Transverse colon (tissue), 4 donors: ENCODE results near the gene THSD4. TPM values are rescaled to one million over a fixed set of nuclear protein-coding genes. Genes with fewer than 3 reads are reported as not detected.

Experiments
- DNase-seq: peaks from one replicate; pipeline ENCODE4 v3.0.0-alpha.2; 2019
- H3K27ac ChIP-seq, 4 donors: fragments of 200-600 bp; sonication (generic); 2 replicates each; pipeline ENCODE4 v1.5.1; 2016 to 2018; ENCODE audit warnings: inconsistent platforms in 4 of 4
- H3K27me3 ChIP-seq: fragments of 200-600 bp; sonication (generic); 2 replicates; pipeline ENCODE4 v1.5.1; 2017; ENCODE audit warnings: inconsistent platforms
- H3K36me3 ChIP-seq, 4 donors: fragments of 200-600 bp; sonication (generic); 2 replicates each; pipeline ENCODE4 v1.5.1; 2017 to 2019; ENCODE audit warnings: inconsistent platforms in 4 of 4
- H3K4me1 ChIP-seq, 4 donors: fragments of 200-600 bp; sonication (generic); 2 replicates each; pipeline ENCODE4 v1.5.1; 2017 to 2020; ENCODE audit warnings: inconsistent platforms in 4 of 4
- H3K4me3 ChIP-seq, 4 donors: fragments of 200-600 bp; sonication (generic); 1 replicate in 1 of 4; 2 replicates in 3 of 4; pipeline versions ENCODE4 v1.5.1 to v1.6.1; 2017 to 2019; ENCODE audit warnings: inconsistent platforms in 4 of 4
- H3K9me3 ChIP-seq, 2 donors: fragments of 200-600 bp; sonication (generic); 2 replicates each; pipeline ENCODE4 v1.5.1; 2017 to 2019; ENCODE audit warnings: inconsistent platforms in 2 of 2
- EP300 ChIP-seq: sonication (generic); formaldehyde crosslinking; IDR thresholded peaks from one replicate; pipeline ENCODE4 v1.6.1; 2017; ENCODE audit warnings: antibody characterized with exemption, low read depth
- POLR2A ChIP-seq: fragments of 450-650 bp; IDR thresholded peaks from one replicate; pipeline ENCODE4 v1.6.1; 2016; ENCODE audit warnings: antibody characterized with exemption, mild to moderate bottlenecking, moderate library complexity
- POLR2AphosphoS5 ChIP-seq, 3 donors: sonication (generic); formaldehyde crosslinking; IDR thresholded peaks; one replicate each; pipeline ENCODE4 v1.6.1; 2016; ENCODE audit warnings: antibody characterized with exemption in 3 of 3
- WGBS, 2 donors: methylation state at CpG; one replicate each; pipeline ENCODE4 v1.1.5; 2018; ENCODE audit warnings: low coverage in 1 of 2; 5-methylcytosine and 5-hydroxymethylcytosine counted together
- in situ Hi-C, 4 donors: fragments of 200-750 bp; cut with MboI; loops; one replicate each; pipeline versions ENCODE4 v1.15.0 to v1.15.1; 2017; ENCODE audit warnings: low sequenced_read_pairs in 3 of 4, low pct_ligation_motif_present in 1 of 4, low pct_unique_long_range_greater_than_20kb in 1 of 4
- intact Hi-C: fragments of 100-400 bp; cut with DNase I; formaldehyde crosslinking; loops from one replicate; pipeline ENCODE4 v1.15.1; 2023; ENCODE audit warnings: low total_unique reads
- total RNA-seq, 4 donors: library from RNA; depleted of rRNA; stranded (reverse); fragments of >200 nt; gene quantifications; one replicate each; pipeline ENCODE4 v1.1.0, GENCODE V29; 2016
- TF ChIP-seq, protein P1 (sequence below), 5 experiments: fragments of 200-600 bp in 3 of 5; fragments of 450-650 bp in 2 of 5; sonication (generic) in 3 of 5; IDR thresholded peaks; 1 replicate in 2 of 5; 2 replicates in 3 of 5; pipeline ENCODE4 v1.5.1; 2016 to 2017; ENCODE audit warnings: antibody characterized with exemption in 5 of 5, inconsistent platforms in 3 of 5, mild to moderate bottlenecking in 2 of 5, moderate library complexity in 1 of 5

Gene THSD4
- total RNA-seq, 4 donors from 2014 or later = 13.3 to 57.2 (median 47.4) TPM

DNA sequence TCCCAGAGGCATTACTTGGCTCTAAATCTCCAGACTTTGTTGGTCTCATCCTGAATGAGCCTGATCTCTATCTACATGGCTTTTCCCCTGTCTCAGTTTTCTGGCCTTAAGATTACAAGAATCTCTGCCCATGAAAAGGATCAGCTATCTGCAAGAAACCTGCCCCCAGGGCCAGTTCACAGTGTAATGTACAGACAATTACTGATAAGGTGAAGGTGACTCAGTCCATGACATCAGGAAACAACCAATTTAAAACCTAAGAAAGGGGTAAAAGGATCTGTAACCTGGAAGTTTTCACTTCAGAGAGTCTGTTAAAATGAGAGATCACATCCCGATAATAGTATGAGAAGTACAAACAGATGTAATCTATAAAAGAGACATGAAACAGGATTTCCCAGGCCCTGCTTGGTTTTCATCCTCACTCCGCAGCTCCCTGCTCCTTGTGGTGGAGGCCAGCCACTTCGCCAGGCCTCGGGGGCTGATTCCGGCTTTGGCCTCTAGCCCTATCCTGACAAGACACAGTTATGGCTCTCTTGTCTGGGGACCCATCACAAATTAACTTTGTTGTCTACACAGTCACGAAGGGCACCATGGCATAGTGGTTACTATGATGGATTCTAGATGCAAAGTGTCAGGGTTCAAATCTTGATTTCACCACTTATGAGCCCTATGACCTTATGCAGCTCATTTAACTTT is 136.9 kb downstream of the THSD4 start:
- DNase-seq = no peak
- no peaks in the 10 kb centered on the region for H3K4me1 ChIP-seq
- no peak for TF ChIP-seq EP300
- no peak for TF ChIP-seq POLR2AphosphoS5 (IDR thresholded peaks at IDR 0.05)
- TF ChIP-seq, protein P1, sequence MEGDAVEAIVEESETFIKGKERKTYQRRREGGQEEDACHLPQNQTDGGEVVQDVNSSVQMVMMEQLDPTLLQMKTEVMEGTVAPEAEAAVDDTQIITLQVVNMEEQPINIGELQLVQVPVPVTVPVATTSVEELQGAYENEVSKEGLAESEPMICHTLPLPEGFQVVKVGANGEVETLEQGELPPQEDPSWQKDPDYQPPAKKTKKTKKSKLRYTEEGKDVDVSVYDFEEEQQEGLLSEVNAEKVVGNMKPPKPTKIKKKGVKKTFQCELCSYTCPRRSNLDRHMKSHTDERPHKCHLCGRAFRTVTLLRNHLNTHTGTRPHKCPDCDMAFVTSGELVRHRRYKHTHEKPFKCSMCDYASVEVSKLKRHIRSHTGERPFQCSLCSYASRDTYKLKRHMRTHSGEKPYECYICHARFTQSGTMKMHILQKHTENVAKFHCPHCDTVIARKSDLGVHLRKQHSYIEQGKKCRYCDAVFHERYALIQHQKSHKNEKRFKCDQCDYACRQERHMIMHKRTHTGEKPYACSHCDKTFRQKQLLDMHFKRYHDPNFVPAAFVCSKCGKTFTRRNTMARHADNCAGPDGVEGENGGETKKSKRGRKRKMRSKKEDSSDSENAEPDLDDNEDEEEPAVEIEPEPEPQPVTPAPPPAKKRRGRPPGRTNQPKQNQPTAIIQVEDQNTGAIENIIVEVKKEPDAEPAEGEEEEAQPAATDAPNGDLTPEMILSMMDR (IDR thresholded peaks at IDR 0.05) = no peak
- no peak for TF ChIP-seq POLR2A
- H3K27me3 ChIP-seq = no peaks in the 10 kb centered on the region
- no peaks in the 10 kb centered on the region for H3K9me3 ChIP-seq
- no peak overlapping the region for H3K27ac ChIP-seq
- no peak overlapping the region for H3K4me3 ChIP-seq
- no peaks in the 10 kb centered on the region for H3K36me3 ChIP-seq
- in situ Hi-C loops (no loop called here), intact Hi-C loops (no loop called here)
- 65 to 78% methylated on average over 5 to 6 of the region's 6 CpGs for WGBS, 2 donors

DNA sequence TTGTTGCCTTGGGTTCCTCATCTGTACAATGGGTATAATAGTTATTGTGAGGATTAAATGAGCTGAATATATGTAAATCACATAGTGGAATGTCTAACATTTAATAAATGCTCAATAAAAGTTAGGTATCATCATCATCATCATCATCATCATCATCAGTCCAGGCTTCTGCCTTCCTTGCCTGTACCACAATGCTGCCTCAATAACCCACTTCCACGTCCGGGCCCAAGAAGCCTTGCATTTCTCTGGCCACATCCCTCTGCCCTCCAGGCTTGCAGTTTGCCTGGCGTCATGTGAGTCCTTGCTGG is 137.4 kb downstream of the THSD4 start:
- no peak for DNase-seq
- H3K4me3 ChIP-seq = no peak overlapping the region
- no peaks in the 10 kb centered on the region for H3K27me3 ChIP-seq
- in situ Hi-C loops (no loop called here), intact Hi-C loops (no loop called here)
- WGBS, 2 donors = 89% methylated on average over 3 of the region's 3 CpGs; no CpG with 5 or more reads in 1 of the 2 donors
- H3K4me1 ChIP-seq = no peaks in the 10 kb centered on the region
- TF ChIP-seq POLR2AphosphoS5 (IDR thresholded peaks at IDR 0.05) = no peak
- TF ChIP-seq EP300 = no peak
- no peaks in the 10 kb centered on the region for H3K36me3 ChIP-seq
- H3K27ac ChIP-seq = no peak overlapping the region
- H3K9me3 ChIP-seq = no peaks in the 10 kb centered on the region

DNA sequence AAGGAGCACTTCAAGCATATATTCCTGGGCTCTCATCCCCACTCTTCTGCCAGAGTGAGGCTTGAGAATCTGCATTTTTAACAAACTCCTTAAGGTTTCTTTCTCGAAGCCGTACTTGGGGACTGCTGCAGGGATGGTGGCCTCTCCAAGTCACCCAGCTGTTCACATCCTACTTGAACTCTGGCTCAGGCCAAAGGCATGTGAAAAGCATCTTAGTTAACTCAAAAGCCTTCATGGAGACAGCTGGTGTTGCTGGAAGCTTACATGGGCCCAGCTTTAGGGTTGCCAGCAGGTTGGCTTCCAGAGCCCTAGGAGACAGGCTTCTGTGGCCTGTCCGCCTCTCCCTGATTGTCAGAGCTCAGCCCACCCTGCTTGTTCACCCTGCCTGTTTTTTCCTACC is 139.2 kb downstream of the THSD4 start:
- Histone ChIP-seq H3K4me3 (no peak overlapping the region), H3K4me1 (no peaks in the 10 kb centered on the region), H3K36me3 (no peaks in the 10 kb centered on the region), H3K27me3 (no peaks in the 10 kb centered on the region), H3K27ac (no peak overlapping the region), H3K9me3 (no peaks in the 10 kb centered on the region)
- intact Hi-C loops = no loop called here
- WGBS, 2 donors = 78 to 86% methylated on average over 3 of the region's 3 CpGs
- no peak for TF ChIP-seq EP300
- TF ChIP-seq, protein P1 (IDR thresholded peaks at IDR 0.05) = no peak
- TF ChIP-seq POLR2AphosphoS5 (IDR thresholded peaks at IDR 0.05) = peak in 1 of 3 donors; percentile 8
- in situ Hi-C loops = no loop called here
- DNase-seq = no peak

DNA sequence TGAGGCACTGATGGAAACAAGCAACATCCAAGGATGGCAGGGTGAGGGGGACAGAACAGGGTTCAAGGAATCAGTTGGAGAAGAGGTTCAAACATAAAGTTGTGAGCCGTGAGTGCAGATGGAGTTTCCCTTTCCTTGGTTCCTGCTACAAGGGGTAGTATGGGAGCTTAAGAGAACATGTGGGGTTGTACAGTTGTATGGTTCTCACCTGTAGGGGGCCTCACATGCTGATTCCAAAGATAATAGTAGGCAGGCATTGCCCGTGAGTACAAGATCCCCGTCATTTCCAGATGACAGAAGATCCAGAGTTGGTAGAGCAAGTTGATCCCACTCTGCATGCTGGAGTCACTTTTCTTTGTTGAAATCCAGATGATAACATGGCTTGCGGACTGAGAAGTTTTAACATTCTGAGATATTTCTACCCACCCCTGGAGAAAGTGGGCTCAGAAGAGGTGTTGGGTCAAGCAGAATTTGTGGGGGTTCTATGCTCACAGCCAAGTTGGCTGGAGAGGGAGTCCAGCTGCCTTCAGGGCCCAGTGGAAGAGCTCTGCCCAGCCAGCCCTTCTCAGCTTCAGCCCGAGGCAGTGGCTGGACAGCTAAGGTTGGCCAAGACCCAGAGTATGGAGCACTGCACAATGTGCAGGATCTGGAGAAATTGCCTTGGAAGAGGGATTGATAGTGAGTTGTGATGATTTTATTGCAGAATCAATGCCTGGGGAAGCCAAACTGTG is 141.8 kb downstream of the THSD4 start:
- DNase-seq = no peak
- WGBS, 2 donors = 90% methylated on average over 5 of the region's 5 CpGs; no CpG with 5 or more reads in 1 of the 2 donors
- Histone ChIP-seq H3K4me3 (no peak overlapping the region), H3K27ac (no peak overlapping the region), H3K27me3 (no peaks in the 10 kb centered on the region), H3K9me3 (no peaks in the 10 kb centered on the region), H3K36me3 (no peaks in the 10 kb centered on the region), H3K4me1 (no peaks in the 10 kb centered on the region)
- TF ChIP-seq POLR2AphosphoS5 (IDR thresholded peaks at IDR 0.05) (no peak), POLR2A (no peak), EP300 (no peak)
- TF ChIP-seq, protein P1 (IDR thresholded peaks at IDR 0.05) = no peak
- in situ Hi-C loops (no loop called here), intact Hi-C loops (no loop called here)
